Suppressor macrophage (primary cell): ENCODE results near the gene VEGFC.

Experiments used
- DNase-seq, 4 experiments: peaks; one replicate each; pipeline ENCODE4 v3.0.0-alpha.2; 2020 to 2022
- total RNA-seq, 17 experiments: gene quantifications; one replicate each; lab custom pipeline; 2026; ENCODE audit warnings: mixed read lengths in 6 of 17, inconsistent platforms in 3 of 17; lab: John Stamatoyannopoulos, UW

Gene VEGFC
- 0 to 2.6 (median 0) reads per million in 17 experiments for total RNA-seq

GRCh38 chr4:176792326-176793059 is at the start of gene VEGFC:
VEGFC (minus strand) TSS chr4:176792922; CDS start chr4:176792311, 611 bp downstream.
- DNase-seq, result peak; percentile 13 to 58 (median 25)

GRCh38 chr4:176841711-176842112 is 49.0 kb upstream of the VEGFC start:
- DNase-seq, result no peak

GRCh38 chr4:176840166-176840565 is 47.4 kb upstream of the VEGFC start:
- no peak for DNase-seq

- DNase-seq, result no peak
Measured at GRCh38 chr4:176839656-176840055, 46.9 kb upstream of the VEGFC start.

- DNase-seq, result no peak
Measured at GRCh38 chr4:176838601-176839433, 46.1 kb upstream of the VEGFC start.

- DNase-seq, result no peak
Measured at GRCh38 chr4:176837169-176837895, 44.6 kb upstream of the VEGFC start.

GRCh38 chr4:176834531-176834930 is 41.8 kb upstream of the VEGFC start:
- no peak for DNase-seq

GRCh38 chr4:176833400-176834175 is 40.9 kb upstream of the VEGFC start:
- no peak for DNase-seq

GRCh38 chr4:176830971-176831370 is 38.2 kb upstream of the VEGFC start:
- no peak for DNase-seq

GRCh38 chr4:176825586-176825985 is 32.9 kb upstream of the VEGFC start:
- no peak for DNase-seq

- DNase-seq, result no peak
Measured at GRCh38 chr4:176824645-176825366, 32.1 kb upstream of the VEGFC start.

GRCh38 chr4:176818531-176818930 is 25.8 kb upstream of the VEGFC start:
- no peak for DNase-seq

GRCh38 chr4:176817204-176817603 is 24.5 kb upstream of the VEGFC start:
- no peak for DNase-seq

- no peak for DNase-seq
Measured at GRCh38 chr4:176814770-176815169, 22.0 kb upstream of the VEGFC start.

- DNase-seq, result no peak
Measured at GRCh38 chr4:176810481-176811249, 17.9 kb upstream of the VEGFC start.

GRCh38 chr4:176806778-176807375 is 14.2 kb upstream of the VEGFC start:
- DNase-seq, result no peak

GRCh38 chr4:176805155-176805554 is 12.4 kb upstream of the VEGFC start:
- DNase-seq, result peak in 3 of 4 experiments; percentile 22 to 28 (median 25)

- DNase-seq, result no peak
Measured at GRCh38 chr4:176800891-176801534, 8.3 kb upstream of the VEGFC start.

- no peak for DNase-seq
Measured at GRCh38 chr4:176799653-176800052, 6.9 kb upstream of the VEGFC start.

- no peak for DNase-seq
Measured at GRCh38 chr4:176798540-176798939, 5.8 kb upstream of the VEGFC start.
